ENCODE measurements around the gene RRN3. TPM values are rescaled to one million over a fixed set of nuclear protein-coding genes. Genes with fewer than 3 reads are reported as not detected.

Gene RRN3
- total RNA-seq (2022; extraction: Qiagen RNA extraction; ENCODE audit: low read depth), result 32.9 to 42.0 TPM (median 39.5 TPM) in 5 replicates

GRCh38 chr16:15093955-15094827, at the start of gene RRN3:
TSS of gene RRN3 (minus strand) at chr16:15094272. CDS start at chr16:15094233, 39 bp downstream.

Other genes starting within 250 kb of the RRN3 start
- gene NPIPA1, start 156.8 kb downstream of the RRN3 start, total RNA-seq (2022; extraction: Qiagen RNA extraction; ENCODE audit: low read depth), result 34.7 to 48.0 TPM (median 47.0 TPM) in 5 replicates
- gene PDXDC1, start 119.2 kb downstream of the RRN3 start, total RNA-seq (2022; extraction: Qiagen RNA extraction; ENCODE audit: low read depth), result 55.9 to 68.7 TPM (median 66.8 TPM) in 5 replicates
- 44.2 to 52.6 TPM (median 46.1 TPM) in 5 replicates for gene NTAN1, start 38.2 kb downstream of the RRN3 start, total RNA-seq (2022; extraction: Qiagen RNA extraction; ENCODE audit: low read depth)